ENCODE measurements around the gene SCO2. TPM values are rescaled to one million over a fixed set of nuclear protein-coding genes. Genes with fewer than 3 reads are reported as not detected.
"Not testable (repeated sequence)": the region's sequence is repeated elsewhere in the genome, so short reads cannot be mapped to it uniquely, and the experiment has no call there.

SCO2 gene
- total RNA-seq, 1 experiment from 2014 or later = 2.1 TPM

- H3K4me1 ChIP-seq = peaks cover 4% of the 10 kb centered on the region; the same call in 1 of the 2 replicates
- H3K4me3 ChIP-seq = no peak overlapping the region
- no peak for DNase-seq
- no peak overlapping the region for H3K27ac ChIP-seq
- H3K36me3 ChIP-seq = peaks cover 55% of the 10 kb centered on the region
- H3K9me3 ChIP-seq (replicated peaks) = no peaks in the 10 kb centered on the region
- H3K27me3 ChIP-seq = no peaks in the 10 kb centered on the region
These were observed 2.0 kb downstream of the SCO2 start for GRCh38 chr22:50523458-50523805.

- Histone ChIP-seq H3K27me3 (no peaks in the 10 kb centered on the region), H3K4me1 (peaks cover 4% of the 10 kb centered on the region; the same call in 1 of the 2 replicates), H3K36me3 (peaks cover 60% of the 10 kb centered on the region)
These were observed 2.5 kb downstream of the SCO2 start for GRCh38 chr22:50522806-50523438.

GRCh38 chr22:50522208-50522805 lies 3.1 kb downstream of the SCO2 start:
- Histone ChIP-seq H3K4me1 (peaks cover 4% of the 10 kb centered on the region; the same call in 1 of the 2 replicates), H3K9me3 (replicated peaks) (no peaks in the 10 kb centered on the region), H3K36me3 (peaks cover 66% of the 10 kb centered on the region), H3K27ac (no peak overlapping the region), H3K4me3 (no peak overlapping the region), H3K27me3 (no peaks in the 10 kb centered on the region)
- no peak for DNase-seq

More at GRCh38 chr22:50522806-50523438, 2.5 kb downstream of the SCO2 start:
- no peaks in the 10 kb centered on the region for H3K9me3 ChIP-seq (replicated peaks)
- no peak for DNase-seq
- no peak overlapping the region for H3K27ac ChIP-seq
- H3K4me3 ChIP-seq = no peak overlapping the region

GRCh38 chr22:50521710-50522109 lies 3.7 kb downstream of the SCO2 start:
- no peaks in the 10 kb centered on the region for H3K9me3 ChIP-seq (replicated peaks)
- H3K36me3 ChIP-seq = peaks cover 72% of the 10 kb centered on the region
- no peak overlapping the region for H3K27ac ChIP-seq
- no peak for DNase-seq
- H3K27me3 ChIP-seq = no peaks in the 10 kb centered on the region
- peaks cover 4% of the 10 kb centered on the region; the same call in 1 of the 2 replicates for H3K4me1 ChIP-seq
- H3K4me3 ChIP-seq = no peak overlapping the region

GRCh38 chr22:50520826-50521453 lies 4.5 kb downstream of the SCO2 start:
- Histone ChIP-seq H3K4me3 (no peak overlapping the region), H3K36me3 (peaks cover 73% of the 10 kb centered on the region), H3K4me1 (peaks cover 4% of the 10 kb centered on the region; the same call in 1 of the 2 replicates), H3K27me3 (no peaks in the 10 kb centered on the region), H3K27ac (no peak overlapping the region), H3K9me3 (replicated peaks) (no peaks in the 10 kb centered on the region)
- DNase-seq = no peak

- H3K4me3 ChIP-seq; H3K27ac ChIP-seq; DNase-seq; H3K27me3 ChIP-seq; H3K4me1 ChIP-seq; H3K9me3 ChIP-seq (replicated peaks): not testable (repeated sequence)
- peaks cover 73% of the 10 kb centered on the region for H3K36me3 ChIP-seq
These were observed 5.2 kb downstream of the SCO2 start for GRCh38 chr22:50520184-50520583.

GRCh38 chr22:50519151-50519550 lies 6.2 kb downstream of the SCO2 start:
- H3K27ac ChIP-seq = no peak overlapping the region
- no peaks in the 10 kb centered on the region for H3K9me3 ChIP-seq (replicated peaks)
- no peaks in the 10 kb centered on the region; the same call in 1 of the 2 replicates for H3K4me1 ChIP-seq
- no peak overlapping the region for H3K4me3 ChIP-seq
- peaks cover 72% of the 10 kb centered on the region for H3K36me3 ChIP-seq
- H3K27me3 ChIP-seq = no peaks in the 10 kb centered on the region
- no peak for DNase-seq

GRCh38 chr22:50518606-50519005 lies 6.8 kb downstream of the SCO2 start:
- Histone ChIP-seq H3K36me3 (peaks cover 67% of the 10 kb centered on the region), H3K27ac (no peak overlapping the region), H3K27me3 (no peaks in the 10 kb centered on the region), H3K9me3 (replicated peaks) (no peaks in the 10 kb centered on the region), H3K4me3 (no peak overlapping the region), H3K4me1 (no peaks in the 10 kb centered on the region)
- DNase-seq = no peak

- no peak overlapping the region for H3K4me3 ChIP-seq
- DNase-seq = no peak
- no peak overlapping the region for H3K27ac ChIP-seq
- peaks cover 63% of the 10 kb centered on the region for H3K36me3 ChIP-seq
- H3K9me3 ChIP-seq (replicated peaks) = no peaks in the 10 kb centered on the region
- H3K27me3 ChIP-seq = no peaks in the 10 kb centered on the region
- no peaks in the 10 kb centered on the region for H3K4me1 ChIP-seq
These were observed 7.7 kb downstream of the SCO2 start for GRCh38 chr22:50517495-50518260.

- peaks cover 66% of the 10 kb centered on the region for H3K36me3 ChIP-seq
- no peak overlapping the region for H3K27ac ChIP-seq
- no peaks in the 10 kb centered on the region for H3K27me3 ChIP-seq
- no peak overlapping the region for H3K4me3 ChIP-seq
- no peaks in the 10 kb centered on the region for H3K4me1 ChIP-seq
- no peak for DNase-seq
- H3K9me3 ChIP-seq (replicated peaks) = no peaks in the 10 kb centered on the region
These were observed 8.5 kb downstream of the SCO2 start for GRCh38 chr22:50516891-50517290.

- Histone ChIP-seq H3K9me3 (replicated peaks) (no peaks in the 10 kb centered on the region), H3K4me1 (no peaks in the 10 kb centered on the region), H3K36me3 (peaks cover 61% of the 10 kb centered on the region)
These were observed 9.3 kb downstream of the SCO2 start for GRCh38 chr22:50516068-50516467.

GRCh38 chr22:50513175-50513574 lies 12.2 kb downstream of the SCO2 start:
- H3K9me3 ChIP-seq (replicated peaks) = no peaks in the 10 kb centered on the region
- no peak overlapping the region for H3K4me3 ChIP-seq
- H3K27ac ChIP-seq = no peak overlapping the region
- no peaks in the 10 kb centered on the region for H3K27me3 ChIP-seq
- peaks cover 36% of the 10 kb centered on the region for H3K36me3 ChIP-seq
- no peaks in the 10 kb centered on the region; the same call in 1 of the 2 replicates for H3K4me1 ChIP-seq
- no peak for DNase-seq

More at GRCh38 chr22:50516068-50516467, 9.3 kb downstream of the SCO2 start:
- DNase-seq = no peak
- no peak overlapping the region for H3K4me3 ChIP-seq
- no peaks in the 10 kb centered on the region for H3K27me3 ChIP-seq
- no peak overlapping the region for H3K27ac ChIP-seq

- Histone ChIP-seq H3K36me3 (peaks cover 32% of the 10 kb centered on the region), H3K9me3 (replicated peaks) (no peaks in the 10 kb centered on the region), H3K4me3 (peak overlapping the region; percentile 98), H3K27ac (peak overlapping the region; percentile 94), H3K27me3 (no peaks in the 10 kb centered on the region), H3K4me1 (peaks cover 9% of the 10 kb centered on the region)
- no peak for DNase-seq
These were observed 16.5 kb downstream of the SCO2 start for GRCh38 chr22:50508897-50509296.

- Histone ChIP-seq H3K27ac (peak within 1 kb of the TSS; percentile 94), H3K27me3 (no peaks in the 10 kb centered on the region), H3K4me1 (peaks cover 9% of the 10 kb centered on the region), H3K9me3 (replicated peaks) (no peaks in the 10 kb centered on the region), H3K36me3 (peaks cover 33% of the 10 kb centered on the region), H3K4me3 (peak within 1 kb of the TSS; percentile 99)
- DNase-seq = peak; percentile 99 to 100
These were observed 17.2 kb downstream of the SCO2 start, which contains the start of gene NCAPH2 for GRCh38 chr22:50507991-50508884. Gene NCAPH2, plus strand, starts transcription at chr22:50508224. Its CDS starts 114 bp downstream, at chr22:50508338.
